Gastrocnemius medialis (tissue), 4 donors: ENCODE results near the gene TTK.

Source experiments
- POLR2A ChIP-seq, 2 donors: fragments of 450-650 bp; IDR thresholded peaks; one replicate each; pipeline ENCODE4 v1.6.1; 2017; ENCODE audit warnings: antibody characterized with exemption in 2 of 2, mild to moderate bottlenecking in 2 of 2, moderate library complexity in 2 of 2
- TF ChIP-seq, protein P1 (sequence below), 5 experiments: fragments of 450-650 bp in 3 of 5; fragments of 200-600 bp in 2 of 5; sonication (generic) in 2 of 5; IDR thresholded peaks in 4 of 5; conservative IDR thresholded peaks in 1 of 5; 1 replicate in 4 of 5; 2 replicates in 1 of 5; pipeline ENCODE4 v1.5.1; 2016 to 2019; ENCODE audit warnings: antibody characterized with exemption in 5 of 5, mild to moderate bottlenecking in 3 of 5, moderate library complexity in 3 of 5

DNA sequence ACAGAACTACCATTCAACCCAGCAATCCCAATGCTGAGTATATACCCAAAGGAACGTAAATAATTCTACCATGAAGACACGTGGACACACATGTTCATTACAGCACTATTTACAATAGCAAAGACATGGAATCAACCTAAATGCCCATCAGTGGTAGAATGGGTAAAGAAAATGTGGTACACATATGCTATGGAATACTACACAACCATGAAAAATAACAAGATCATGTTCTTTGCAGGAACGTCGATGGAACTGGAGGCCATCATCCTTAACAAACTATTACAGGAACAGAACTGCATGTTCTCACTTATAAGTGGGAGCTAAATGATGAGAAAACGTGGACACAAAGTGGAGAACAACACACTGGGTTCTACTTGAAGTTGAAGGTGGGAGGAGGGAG is 34.7 kb upstream of the TTK start:
- no peak for TF ChIP-seq POLR2A (IDR thresholded peaks at IDR 0.05)
- TF ChIP-seq, protein P1, sequence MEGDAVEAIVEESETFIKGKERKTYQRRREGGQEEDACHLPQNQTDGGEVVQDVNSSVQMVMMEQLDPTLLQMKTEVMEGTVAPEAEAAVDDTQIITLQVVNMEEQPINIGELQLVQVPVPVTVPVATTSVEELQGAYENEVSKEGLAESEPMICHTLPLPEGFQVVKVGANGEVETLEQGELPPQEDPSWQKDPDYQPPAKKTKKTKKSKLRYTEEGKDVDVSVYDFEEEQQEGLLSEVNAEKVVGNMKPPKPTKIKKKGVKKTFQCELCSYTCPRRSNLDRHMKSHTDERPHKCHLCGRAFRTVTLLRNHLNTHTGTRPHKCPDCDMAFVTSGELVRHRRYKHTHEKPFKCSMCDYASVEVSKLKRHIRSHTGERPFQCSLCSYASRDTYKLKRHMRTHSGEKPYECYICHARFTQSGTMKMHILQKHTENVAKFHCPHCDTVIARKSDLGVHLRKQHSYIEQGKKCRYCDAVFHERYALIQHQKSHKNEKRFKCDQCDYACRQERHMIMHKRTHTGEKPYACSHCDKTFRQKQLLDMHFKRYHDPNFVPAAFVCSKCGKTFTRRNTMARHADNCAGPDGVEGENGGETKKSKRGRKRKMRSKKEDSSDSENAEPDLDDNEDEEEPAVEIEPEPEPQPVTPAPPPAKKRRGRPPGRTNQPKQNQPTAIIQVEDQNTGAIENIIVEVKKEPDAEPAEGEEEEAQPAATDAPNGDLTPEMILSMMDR (IDR thresholded peaks at IDR 0.05 in 4 of 5, conservative IDR thresholded peaks at IDR 0.05 in 1 of 5), result no peak
